Sigmoid colon (tissue), 4 donors: ENCODE measurements around the gene MMP20.

Experiments used
- CTCF ChIP-seq, 4 experiments: fragments of 450-650 bp in 3 of 4; fragments of 200-600 bp in 1 of 4; IDR thresholded peaks; one replicate each; pipeline ENCODE4 v1.5.1; 2016 to 2019; ENCODE audit warnings: antibody characterized with exemption in 4 of 4, mild to moderate bottlenecking in 3 of 4, moderate library complexity in 2 of 4
- EP300 ChIP-seq, 4 donors: sonication (generic); formaldehyde crosslinking; IDR thresholded peaks; one replicate each; pipeline ENCODE4 v1.6.1; 2017; ENCODE audit warnings: antibody characterized with exemption in 4 of 4
- POLR2A ChIP-seq, 2 donors: fragments of 450-650 bp; IDR thresholded peaks; one replicate each; pipeline ENCODE4 v1.6.1; 2016; ENCODE audit warnings: antibody characterized with exemption in 2 of 2, mild to moderate bottlenecking in 2 of 2, moderate library complexity in 2 of 2
- POLR2AphosphoS5 ChIP-seq, 4 donors: sonication (generic); formaldehyde crosslinking; IDR thresholded peaks; one replicate each; pipeline ENCODE4 v1.6.1; 2017; ENCODE audit warnings: antibody characterized with exemption in 4 of 4

DNA sequence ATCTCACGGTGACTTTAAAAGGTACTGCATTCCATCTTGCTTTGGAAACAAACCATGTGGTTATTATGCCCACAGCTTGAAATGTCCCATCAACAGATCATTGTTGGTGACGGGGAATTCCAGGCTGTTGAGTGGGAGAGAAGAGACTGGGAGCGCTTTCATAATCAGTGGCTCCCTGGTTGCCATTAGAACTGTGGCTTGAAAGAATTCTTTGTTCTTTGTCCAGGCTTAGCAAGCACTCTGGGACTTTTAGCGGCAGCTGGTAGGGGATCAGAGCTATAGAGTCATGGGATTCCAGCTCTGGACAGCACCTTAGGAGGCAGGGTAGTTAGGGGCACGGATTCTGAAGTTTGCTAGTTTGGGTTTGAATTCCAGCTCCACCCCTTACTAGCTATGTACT lies 22.0 kb downstream of the MMP20 start:
- TF ChIP-seq CTCF (IDR thresholded peaks at IDR 0.05), result no peak
- TF ChIP-seq POLR2A (IDR thresholded peaks at IDR 0.05), result no peak
- no peak for TF ChIP-seq EP300 (IDR thresholded peaks at IDR 0.05)
- peak in 3 of 4 donors; percentile 9 to 22 (median 12) for TF ChIP-seq POLR2AphosphoS5 (IDR thresholded peaks at IDR 0.05)
